Ovary (tissue), 3 donors: ENCODE results near the gene OR6Q1.

Experiments
- CTCF ChIP-seq, 3 donors: fragments of 450-650 bp in 2 of 3; fragments of 200-600 bp in 1 of 3; IDR thresholded peaks; one replicate each; pipeline versions ENCODE4 v1.5.1 to v1.8.0; 2016 to 2022; ENCODE audit warnings: antibody characterized with exemption in 3 of 3, mild to moderate bottlenecking in 1 of 3
- EP300 ChIP-seq: sonication (generic); formaldehyde crosslinking; IDR thresholded peaks from one replicate; pipeline ENCODE4 v1.6.1; 2017; ENCODE audit warnings: antibody characterized with exemption
- POLR2A ChIP-seq: fragments of 450-650 bp; IDR thresholded peaks from one replicate; pipeline ENCODE4 v1.6.1; 2017; ENCODE audit warnings: antibody characterized with exemption, mild to moderate bottlenecking, moderate library complexity
- donor health status: DM: no; HTN: no; CAD: no.

- no peak for TF ChIP-seq CTCF (IDR thresholded peaks at IDR 0.05)
- TF ChIP-seq POLR2A = no peak
- no peak for TF ChIP-seq EP300
Observed at GRCh38 chr11:58047818-58048217, 17.1 kb downstream of the OR6Q1 start.
